Body of pancreas (tissue), 4 donors: ENCODE measurements around the gene DMD.

Source experiments
- POLR2A ChIP-seq, 3 donors: fragments of 450-650 bp; IDR thresholded peaks; one replicate each; pipeline ENCODE4 v1.6.1; 2016; ENCODE audit warnings: antibody characterized with exemption in 3 of 3, mild to moderate bottlenecking in 2 of 3
- TF ChIP-seq, protein P1 (sequence below), 7 experiments: fragments of 450-650 bp in 4 of 7; fragments of 200-600 bp in 3 of 7; sonication (generic) in 3 of 7; IDR thresholded peaks; one replicate each; pipeline ENCODE4 v1.5.1; 2016 to 2019; ENCODE audit warnings: antibody characterized with exemption in 7 of 7

DNA sequence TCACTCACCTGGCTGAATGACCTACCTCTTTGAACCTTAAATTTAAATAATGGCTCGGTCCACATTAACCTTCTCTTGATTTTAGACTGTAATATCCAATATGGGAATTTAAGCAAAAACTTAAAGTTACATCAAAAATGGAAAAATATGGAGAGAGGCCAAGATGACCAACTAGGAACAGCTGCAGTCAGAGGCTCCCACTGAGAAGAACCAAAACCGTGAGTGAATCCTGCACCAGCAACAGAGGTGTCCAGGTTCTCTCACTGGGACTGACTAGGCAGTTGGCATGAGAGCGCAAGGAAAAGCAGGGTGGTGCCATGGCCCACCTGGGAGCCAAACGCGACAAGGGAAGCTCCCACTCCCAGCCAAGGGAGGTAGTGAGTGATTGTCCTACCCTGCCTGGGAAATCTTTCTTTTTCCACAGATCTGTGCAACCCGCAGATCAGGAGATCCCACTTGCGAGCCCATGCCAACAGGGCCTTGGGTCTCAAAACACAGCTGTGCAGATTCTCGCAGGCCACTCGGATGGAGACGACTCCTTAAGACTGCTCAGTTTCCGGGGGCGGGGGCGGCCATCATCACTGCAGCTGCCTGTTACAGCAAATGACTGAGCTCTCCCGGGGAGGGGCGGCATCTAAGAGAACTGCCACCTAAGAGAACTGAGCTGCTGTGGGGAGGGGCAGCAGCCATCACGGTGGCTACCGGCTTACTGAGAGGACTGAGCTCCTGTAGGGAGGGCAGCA is 343.4 kb downstream of the DMD start:
- TF ChIP-seq, protein P1, sequence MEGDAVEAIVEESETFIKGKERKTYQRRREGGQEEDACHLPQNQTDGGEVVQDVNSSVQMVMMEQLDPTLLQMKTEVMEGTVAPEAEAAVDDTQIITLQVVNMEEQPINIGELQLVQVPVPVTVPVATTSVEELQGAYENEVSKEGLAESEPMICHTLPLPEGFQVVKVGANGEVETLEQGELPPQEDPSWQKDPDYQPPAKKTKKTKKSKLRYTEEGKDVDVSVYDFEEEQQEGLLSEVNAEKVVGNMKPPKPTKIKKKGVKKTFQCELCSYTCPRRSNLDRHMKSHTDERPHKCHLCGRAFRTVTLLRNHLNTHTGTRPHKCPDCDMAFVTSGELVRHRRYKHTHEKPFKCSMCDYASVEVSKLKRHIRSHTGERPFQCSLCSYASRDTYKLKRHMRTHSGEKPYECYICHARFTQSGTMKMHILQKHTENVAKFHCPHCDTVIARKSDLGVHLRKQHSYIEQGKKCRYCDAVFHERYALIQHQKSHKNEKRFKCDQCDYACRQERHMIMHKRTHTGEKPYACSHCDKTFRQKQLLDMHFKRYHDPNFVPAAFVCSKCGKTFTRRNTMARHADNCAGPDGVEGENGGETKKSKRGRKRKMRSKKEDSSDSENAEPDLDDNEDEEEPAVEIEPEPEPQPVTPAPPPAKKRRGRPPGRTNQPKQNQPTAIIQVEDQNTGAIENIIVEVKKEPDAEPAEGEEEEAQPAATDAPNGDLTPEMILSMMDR (IDR thresholded peaks at IDR 0.05): no peak
- no peak for TF ChIP-seq POLR2A (IDR thresholded peaks at IDR 0.05)
